ENCODE data around the gene PRICKLE1. TPM values are rescaled to one million over a fixed set of nuclear protein-coding genes. Genes with fewer than 3 reads are reported as not detected.

Gene PRICKLE1
- total RNA-seq, 1 experiment from 2014 or later, result 20.1 TPM

GRCh38 chr12:42582498-42582897 lies 7.0 kb downstream of the PRICKLE1 start:
- no peak for DNase-seq (ENCODE audit: low read depth, low spot score)
- Histone ChIP-seq H3K4me3 (ENCODE audit: low read depth in 2 of 2, low read length in 2 of 2) (no peak overlapping the region), H3K4me1 (ENCODE audit: control insufficient read depth, insufficient read depth, low read length) (peaks cover 25% of the 10 kb centered on the region), H3K27ac (ENCODE audit: low read length) (no peak overlapping the region), H3K9me3 (ENCODE audit: control insufficient read depth, insufficient read depth, low read depth, low read length) (no peaks in the 10 kb centered on the region), H3K36me3 (ENCODE audit: control insufficient read depth, insufficient read depth, low read length) (no peaks in the 10 kb centered on the region), H3K27me3 (ENCODE audit: control insufficient read depth, insufficient read depth, low read length) (peaks cover 5% of the 10 kb centered on the region; the same call in 1 of the 2 replicates)
- TF ChIP-seq SIN3A (IDR thresholded peaks at IDR 0.05; ENCODE audit: borderline replicate concordance, insufficient read depth, low read depth, low read length) (no peak), TCF7L2 (IDR thresholded peaks at IDR 0.05; ENCODE audit: low read depth, low read length) (no peak), POLR2AphosphoS5 (IDR thresholded peaks at IDR 0.05; ENCODE audit: low read depth, low read length) (no peak), REST (IDR thresholded peaks at IDR 0.05; ENCODE audit: insufficient read depth in 1 of 2, low read depth in 2 of 2, low read length in 1 of 2) (no peak), CTCF (IDR thresholded peaks at IDR 0.05) (no peak)
- CTCF ChIA-PET, result no interaction called here
- no TSS peak for BruUV-seq (replicated peaks)
- ATAC-seq, result no peak
- POLR2A ChIA-PET, result no interaction called here
- intact Hi-C loops (cut with micrococcal nuclease; ENCODE audit: unreplicated experiment) (no loop called here), in situ Hi-C loops (cut with HindIII; ENCODE audit: low pct_unique_long_range_greater_than_20kb, low sequenced_read_pairs) (no loop called here)

GRCh38 chr12:42582050-42582449 lies 7.5 kb downstream of the PRICKLE1 start:
- Histone ChIP-seq H3K4me1 (ENCODE audit: control insufficient read depth, insufficient read depth, low read length) (peaks cover 21% of the 10 kb centered on the region), H3K36me3 (ENCODE audit: control insufficient read depth, insufficient read depth, low read length) (no peaks in the 10 kb centered on the region), H3K27me3 (ENCODE audit: control insufficient read depth, insufficient read depth, low read length) (peaks cover 5% of the 10 kb centered on the region; the same call in 1 of the 2 replicates), H3K9me3 (ENCODE audit: control insufficient read depth, insufficient read depth, low read depth, low read length) (no peaks in the 10 kb centered on the region), H3K4me3 (ENCODE audit: low read depth in 2 of 2, low read length in 2 of 2) (no peak overlapping the region), H3K27ac (ENCODE audit: low read length) (no peak overlapping the region)
- CTCF ChIA-PET, result no interaction called here
- POLR2A ChIA-PET, result no interaction called here
- DNase-seq (ENCODE audit: low read depth, low spot score), result no peak
- ATAC-seq, result no peak
- intact Hi-C loops (cut with micrococcal nuclease; ENCODE audit: unreplicated experiment), result no loop called here
- no TSS peak for BruUV-seq (replicated peaks)
- TF ChIP-seq SIN3A (IDR thresholded peaks at IDR 0.05; ENCODE audit: borderline replicate concordance, insufficient read depth, low read depth, low read length) (no peak), TCF7L2 (IDR thresholded peaks at IDR 0.05; ENCODE audit: low read depth, low read length) (no peak), CTCF (IDR thresholded peaks at IDR 0.05) (no peak), POLR2AphosphoS5 (IDR thresholded peaks at IDR 0.05; ENCODE audit: low read depth, low read length) (no peak), REST (IDR thresholded peaks at IDR 0.05; ENCODE audit: insufficient read depth in 1 of 2, low read depth in 2 of 2, low read length in 1 of 2) (no peak)
- in situ Hi-C loops (cut with HindIII; ENCODE audit: low pct_unique_long_range_greater_than_20kb, low sequenced_read_pairs), result no loop called here
